ENCODE data around the gene RFESD.
A peak's percentile ranks its signal among the peaks of the same experiment; 100 is the strongest.
"Not testable (repeated sequence)": the region's sequence is repeated elsewhere in the genome, so short reads cannot be mapped to it uniquely, and the experiment has no call there.

The RFESD gene

DNA sequence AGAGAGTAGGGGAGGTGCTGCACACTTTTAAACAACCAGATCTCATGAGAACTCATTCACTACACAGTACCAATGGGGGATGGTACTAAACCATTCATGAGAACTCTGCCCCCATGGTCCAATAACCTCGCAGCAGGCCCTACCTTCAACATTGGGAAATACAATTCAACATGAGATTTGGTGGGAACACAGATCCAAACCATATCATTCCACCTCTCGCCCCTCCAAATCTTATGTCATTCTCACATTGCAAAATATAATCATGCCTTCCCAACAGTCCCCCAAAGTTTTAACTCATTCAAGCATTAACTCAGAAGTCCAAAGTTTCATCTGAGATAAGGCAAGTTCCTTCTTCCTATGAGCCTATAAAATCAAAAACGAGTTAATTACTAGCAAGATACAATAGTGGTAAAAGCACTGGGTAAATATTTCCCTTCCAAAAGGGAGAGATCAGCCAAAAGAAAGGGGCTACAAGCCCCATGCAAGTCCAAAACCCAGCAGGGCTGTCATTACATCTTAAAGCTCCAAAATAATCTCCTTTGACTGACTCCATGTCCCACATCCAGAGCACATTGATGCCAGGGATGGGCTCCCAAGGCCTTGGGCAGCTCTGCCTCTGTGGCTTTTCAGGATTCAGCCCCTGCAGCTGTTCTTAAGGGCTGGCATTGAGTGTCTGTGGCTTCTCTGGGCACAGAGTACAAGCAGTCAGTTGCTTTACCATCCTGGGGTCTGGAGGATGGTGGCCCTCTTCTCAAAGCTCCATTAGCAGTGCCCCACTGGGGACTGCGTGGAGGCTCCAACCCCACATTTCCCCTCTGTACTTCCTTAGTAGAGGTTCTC, 18.4 kb upstream of the RFESD start:
- DNase-seq (ENCODE audit: low read depth in 2 of 3, low spot score in 1 of 3), result no peak

DNA sequence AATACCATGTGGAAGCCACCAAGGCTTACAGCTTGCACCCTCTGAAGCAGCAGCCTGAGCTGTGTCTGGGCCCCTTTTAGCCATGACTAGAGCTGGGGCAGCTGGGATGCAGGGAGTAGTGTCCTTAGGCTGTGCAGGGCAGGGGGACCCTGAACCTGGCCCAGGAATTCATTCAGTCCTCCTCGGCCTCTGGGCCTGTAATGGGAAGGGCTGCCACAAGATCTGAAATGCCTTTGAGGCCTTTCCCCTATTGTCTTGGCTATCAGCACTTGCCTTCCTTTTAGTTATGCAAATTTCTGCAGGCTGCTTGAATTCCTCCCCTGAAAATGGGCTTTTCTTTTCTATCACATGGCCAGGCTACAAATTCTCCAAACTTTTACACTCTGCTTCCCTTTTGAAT, 17.6 kb upstream of the RFESD start:
- DNase-seq (ENCODE audit: low read depth in 2 of 3, low spot score in 1 of 3), result no peak

DNA sequence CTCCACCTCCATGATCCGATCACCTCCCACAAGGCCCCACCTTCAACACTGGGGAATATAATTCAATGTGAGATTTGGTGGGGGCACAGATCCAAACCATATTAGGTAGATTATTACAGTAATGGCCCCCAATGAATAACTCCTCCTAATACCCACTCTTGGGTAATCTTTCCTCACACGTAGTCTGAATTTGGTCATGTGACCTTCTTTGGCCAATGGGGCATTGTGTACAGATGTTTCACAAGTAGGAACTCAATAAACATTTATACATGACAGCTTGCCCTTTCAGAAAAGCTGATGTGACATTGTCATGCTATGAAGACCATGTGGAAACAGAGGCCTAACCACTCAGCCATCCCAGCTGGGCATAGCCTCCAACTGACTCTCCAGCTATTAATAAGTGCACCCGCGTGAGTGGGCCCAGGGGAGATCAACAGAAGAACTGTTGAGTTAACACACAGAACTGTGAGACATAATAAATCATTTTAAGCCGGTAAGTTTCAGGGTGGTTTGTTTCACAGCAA, 16.1 kb upstream of the RFESD start:
- no peak for DNase-seq (ENCODE audit: low read depth in 2 of 3, low spot score in 1 of 3)

DNA sequence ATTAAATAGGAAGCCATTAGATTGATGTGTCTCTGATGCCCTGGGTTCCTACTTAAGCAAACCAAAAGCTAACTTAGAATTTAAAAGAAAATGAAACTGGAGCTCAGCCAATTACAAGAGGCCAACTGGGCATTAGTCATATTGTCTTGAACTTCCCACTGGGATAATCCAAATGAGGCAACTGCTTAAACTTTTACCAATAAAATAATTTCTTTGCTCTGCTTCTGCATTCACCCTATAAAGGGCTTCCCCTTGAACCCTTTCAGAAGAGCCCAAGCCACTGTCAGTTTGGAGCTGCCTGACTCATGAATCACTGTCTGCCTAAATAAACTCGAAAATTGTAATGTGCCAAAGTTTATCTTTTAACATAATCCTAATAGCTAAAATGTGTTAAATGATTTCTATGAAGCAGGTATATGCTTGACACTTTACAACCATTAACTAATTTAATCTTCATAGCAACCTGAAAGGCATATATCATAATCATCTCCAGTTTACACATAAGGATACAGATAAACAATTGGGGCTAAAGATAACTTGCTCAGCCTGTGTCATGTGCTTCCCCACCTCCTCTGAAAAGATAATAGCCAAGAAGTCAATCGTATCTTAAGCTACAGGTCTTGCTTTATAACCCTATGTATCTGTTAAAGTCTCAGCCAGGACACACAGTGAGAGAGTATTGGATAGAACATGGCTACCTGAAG, 15.2 kb upstream of the RFESD start:
- no peak for DNase-seq (ENCODE audit: low read depth in 2 of 3, low spot score in 1 of 3)

DNA sequence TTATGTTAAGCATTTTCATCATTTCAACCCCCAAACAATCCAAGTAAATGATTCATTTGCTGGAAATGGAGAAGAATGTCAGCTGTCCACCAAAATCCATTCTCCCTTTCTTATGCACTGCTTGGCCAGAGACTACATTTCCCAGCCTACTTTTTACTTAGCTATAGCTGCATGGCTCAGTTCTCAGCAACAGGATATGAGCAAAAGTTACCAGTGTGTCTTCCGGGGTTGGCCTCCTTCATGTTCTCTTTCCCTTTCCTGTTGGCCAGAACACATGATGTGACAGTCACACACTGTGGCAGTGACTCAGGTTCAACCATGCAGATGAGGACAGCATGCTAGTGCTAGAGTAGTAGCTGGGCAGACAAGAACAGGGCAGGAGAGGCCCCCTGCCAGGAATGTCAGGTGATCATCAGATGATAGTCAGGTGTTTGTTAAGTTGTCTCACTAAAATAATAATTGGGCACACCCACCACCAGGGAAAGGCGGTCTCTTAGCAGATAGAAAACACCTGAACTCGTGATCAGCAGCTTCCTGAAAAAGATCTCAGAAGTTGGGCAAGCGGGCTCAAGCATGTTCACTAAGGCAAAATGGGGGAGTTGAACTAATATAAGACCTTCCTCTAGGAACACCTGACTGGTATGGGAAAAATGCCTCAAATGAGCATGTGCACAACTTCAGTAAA, 14.4 kb upstream of the RFESD start:
- peak; percentile 45 to 71 (median 69) for DNase-seq (ENCODE audit: low read depth in 2 of 3, low spot score in 1 of 3)

DNA sequence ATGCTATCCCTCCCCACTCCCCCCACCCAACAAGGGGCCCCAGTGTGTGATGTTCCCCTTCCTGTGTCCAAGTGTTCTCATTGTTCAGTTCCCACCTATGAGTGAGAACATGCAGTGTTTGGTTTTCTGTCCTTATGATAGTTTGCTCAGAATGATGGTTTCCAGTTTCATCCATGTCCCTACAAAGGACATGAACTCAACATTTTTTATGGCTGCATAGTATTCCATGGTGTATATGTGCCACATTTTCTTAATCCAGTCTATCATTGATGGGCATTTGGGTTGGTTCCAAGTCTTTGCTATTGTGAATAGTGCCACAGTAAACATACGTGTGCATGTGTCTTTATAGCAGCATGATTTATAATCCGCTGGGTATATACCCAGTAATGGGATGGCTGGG, 13.6 kb upstream of the RFESD start:
- DNase-seq (ENCODE audit: low read depth in 2 of 3, low spot score in 1 of 3), result not testable (repeated sequence)

DNA sequence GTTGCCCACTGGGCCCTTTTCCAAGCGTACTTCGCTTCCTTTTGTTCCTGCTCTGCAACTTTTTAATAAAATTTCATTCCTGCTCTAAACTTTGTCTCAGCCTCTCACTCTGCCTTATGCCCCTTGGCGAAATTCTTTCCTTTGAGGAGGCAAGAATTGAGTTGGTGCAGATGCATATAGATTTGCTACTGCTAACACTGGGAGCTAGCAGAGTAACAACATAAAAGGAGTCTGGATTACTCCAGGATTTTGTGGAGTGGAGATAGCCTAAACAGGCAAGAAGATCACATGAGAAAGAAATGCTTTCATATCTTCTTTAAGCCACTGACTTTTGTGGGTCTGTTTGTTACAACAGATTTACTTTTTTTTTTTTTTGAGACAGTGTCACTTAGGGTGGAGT, 12.9 kb upstream of the RFESD start:
- no peak for DNase-seq (ENCODE audit: low read depth in 2 of 3, low spot score in 1 of 3)

DNA sequence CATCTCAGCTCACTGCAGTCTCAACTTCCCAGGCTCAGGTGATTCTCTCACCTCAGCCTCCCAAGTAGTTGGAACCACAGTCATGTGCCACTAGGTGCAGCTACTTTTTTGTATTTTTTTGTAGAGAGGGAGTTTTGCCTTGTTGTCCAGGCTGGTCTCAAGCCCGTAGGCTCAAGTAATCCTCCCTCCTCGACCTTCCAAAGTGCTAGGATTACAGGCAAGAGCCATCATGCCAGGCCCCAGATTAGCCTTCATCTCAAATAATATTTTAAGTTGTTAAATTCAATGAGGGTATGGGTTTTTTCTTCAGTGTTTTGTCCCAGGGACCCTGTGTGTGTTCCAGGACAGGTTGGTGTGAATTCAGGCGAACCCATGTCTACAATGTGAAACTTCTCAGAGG, 12.5 kb upstream of the RFESD start:
- DNase-seq (ENCODE audit: low read depth in 2 of 3, low spot score in 1 of 3), result no peak

DNA sequence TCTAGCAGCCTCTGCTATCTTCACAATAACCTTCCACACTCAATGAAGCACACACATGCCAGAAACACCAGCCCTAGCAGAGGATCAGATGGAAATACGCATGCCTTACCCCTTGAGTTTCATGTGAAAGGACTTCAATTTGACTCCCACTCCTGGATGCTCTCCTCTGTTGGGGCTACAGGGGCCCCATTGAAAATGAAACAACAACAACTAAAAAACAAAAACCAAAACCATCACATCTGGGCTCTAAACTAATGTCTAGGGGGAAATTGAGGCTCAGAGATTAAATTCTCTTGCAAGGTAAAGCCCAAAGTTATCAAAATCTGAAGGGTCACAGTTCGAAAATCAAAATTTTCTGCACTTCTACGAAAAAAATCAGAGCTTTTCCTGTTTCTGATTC, 7.9 kb upstream of the RFESD start:
- DNase-seq (ENCODE audit: low read depth in 2 of 3, low spot score in 1 of 3), result no peak

DNA sequence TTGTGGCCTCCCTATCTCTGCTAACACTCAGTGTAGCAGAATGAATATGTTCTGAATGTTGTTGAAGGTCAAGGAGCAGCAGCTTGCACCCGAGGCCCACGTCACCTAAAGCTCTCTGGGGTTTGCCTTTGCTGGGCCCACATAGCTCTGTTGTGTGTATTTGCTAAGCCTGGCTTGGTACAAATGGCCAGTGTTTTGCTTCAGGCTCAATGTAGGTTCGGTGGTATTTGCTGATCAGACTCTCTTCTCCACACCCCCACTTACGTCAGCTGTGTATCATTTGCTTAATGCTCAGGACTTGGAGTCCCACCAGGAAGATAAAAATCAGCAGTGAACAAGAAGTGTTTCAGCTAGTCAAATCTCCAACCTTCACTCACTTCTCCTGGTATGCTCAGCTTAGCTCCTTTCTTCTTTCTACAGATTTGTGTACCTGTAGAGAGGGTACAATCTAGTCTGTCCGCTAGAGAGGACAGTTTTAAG, 4.8 kb upstream of the RFESD start:
- no peak for DNase-seq (ENCODE audit: low read depth in 2 of 3, low spot score in 1 of 3)

DNA sequence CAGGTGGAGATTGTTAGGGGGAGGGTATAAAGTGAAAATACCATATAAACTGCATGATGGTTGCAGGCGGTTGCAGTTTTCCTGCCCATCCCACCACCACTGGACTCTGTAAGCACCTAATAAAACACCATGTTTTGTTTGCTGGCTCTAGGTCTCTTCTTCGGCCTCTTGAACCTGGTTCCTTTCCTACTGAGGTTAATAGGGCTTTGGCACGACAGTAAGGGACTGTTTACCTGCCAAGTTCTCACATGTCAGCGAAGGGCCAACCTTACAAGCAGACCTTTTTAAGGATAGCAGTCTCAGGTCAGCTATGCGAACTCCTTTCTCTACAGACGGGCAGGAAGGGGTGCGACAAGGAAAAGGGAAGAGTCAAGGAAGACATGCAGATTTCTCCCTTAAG, 3.4 kb upstream of the RFESD start:
- DNase-seq (ENCODE audit: low read depth in 2 of 3, low spot score in 1 of 3), result no peak

DNA sequence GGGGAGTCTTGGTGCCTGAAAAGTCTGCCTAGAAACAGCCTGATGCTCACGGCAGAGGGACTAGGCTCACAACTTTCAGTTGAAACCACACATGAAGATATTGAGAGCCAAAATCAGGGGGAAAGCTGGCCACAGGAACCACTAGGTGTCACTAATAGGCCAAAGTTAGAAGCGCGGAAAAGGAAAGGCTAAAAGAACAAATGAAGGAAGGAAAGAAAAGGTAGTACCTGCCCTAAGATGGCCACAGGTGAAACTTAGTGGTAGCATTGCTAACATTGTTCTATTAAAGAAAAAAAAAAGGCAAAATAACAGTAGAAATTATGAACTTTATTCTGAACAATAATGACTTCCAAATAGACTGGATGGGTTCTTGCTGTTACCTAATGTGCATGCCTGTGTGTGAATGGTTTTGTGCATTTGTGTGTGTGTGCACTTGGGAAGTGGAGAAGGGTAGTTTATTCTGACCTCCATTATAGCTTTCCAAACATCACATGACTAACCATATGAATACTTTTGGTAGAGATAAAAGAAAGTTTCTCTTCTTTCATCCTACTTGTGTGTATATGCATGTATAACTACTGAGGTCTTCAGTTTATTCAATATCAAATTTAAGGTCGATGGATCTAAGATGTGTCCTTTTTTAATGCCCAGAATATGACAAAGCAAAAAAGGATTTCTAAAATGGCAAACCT, 2.1 kb upstream of the RFESD start:
- DNase-seq (ENCODE audit: low read depth in 2 of 3, low spot score in 1 of 3), result peak in 1 of 3 donors; percentile 45

DNA sequence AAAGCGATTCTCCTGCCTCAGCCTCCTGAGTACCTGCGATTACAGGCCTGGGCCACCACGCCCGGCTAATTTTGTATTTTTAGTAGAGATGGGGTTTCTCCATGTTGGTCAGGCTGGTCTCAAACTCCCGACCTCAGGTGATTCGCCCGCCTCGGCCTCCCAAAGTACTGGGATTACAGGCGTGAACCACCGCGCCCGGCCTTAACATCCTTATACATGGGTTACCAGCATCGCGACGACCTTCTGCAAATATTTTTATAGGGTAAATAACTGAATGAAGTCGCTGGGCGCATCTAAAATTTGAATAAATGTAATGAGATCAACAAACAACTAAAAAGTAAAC, 380 bp upstream of the RFESD start:
- DNase-seq (ENCODE audit: low read depth in 2 of 3, low spot score in 1 of 3), result not testable (repeated sequence)

DNA sequence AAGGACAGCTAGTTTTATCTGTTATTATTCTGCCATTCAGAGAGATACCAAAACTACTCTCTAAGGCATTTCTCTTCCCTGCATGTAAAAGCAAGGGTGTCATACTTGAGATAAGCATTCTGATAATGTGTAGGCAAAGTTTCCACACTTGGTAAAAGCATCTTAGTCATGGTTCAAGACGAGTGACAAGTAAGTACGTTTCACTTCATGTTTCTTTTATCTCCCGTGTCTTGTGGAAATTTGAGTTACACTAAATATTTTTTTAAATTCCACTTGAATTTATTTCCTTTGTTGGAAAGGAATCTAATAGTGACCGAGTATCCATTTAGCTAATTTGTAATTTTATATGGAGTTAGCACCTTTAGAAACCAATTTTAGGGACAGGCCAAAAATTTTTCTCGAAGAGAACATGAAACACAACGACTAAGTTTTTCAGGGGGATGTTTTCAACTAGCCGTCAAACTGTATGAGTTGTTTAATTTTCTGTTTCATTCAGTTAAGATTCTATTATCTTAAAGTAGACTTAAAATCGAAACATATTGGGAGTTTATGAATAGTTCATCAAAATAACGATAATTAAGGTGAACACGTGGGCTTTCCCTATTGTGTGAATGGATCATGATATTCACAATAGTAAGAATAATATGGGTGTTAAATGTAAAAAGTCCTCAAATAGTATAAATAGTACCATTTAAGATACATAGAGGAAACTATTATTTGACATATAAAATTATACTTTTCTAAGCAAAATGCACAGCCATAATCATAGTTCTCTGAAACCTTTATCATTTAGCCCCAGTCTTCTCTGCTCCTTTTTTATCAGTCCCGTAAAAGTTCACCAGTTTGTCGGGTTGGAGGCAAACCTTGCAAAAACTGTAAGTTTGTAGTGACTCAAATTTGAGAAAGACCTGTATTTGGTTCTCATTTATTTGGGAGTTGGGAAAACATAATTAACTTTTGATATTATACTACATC, 1.6 kb downstream of the RFESD start:
- no peak for DNase-seq (ENCODE audit: low read depth in 2 of 3, low spot score in 1 of 3)

DNA sequence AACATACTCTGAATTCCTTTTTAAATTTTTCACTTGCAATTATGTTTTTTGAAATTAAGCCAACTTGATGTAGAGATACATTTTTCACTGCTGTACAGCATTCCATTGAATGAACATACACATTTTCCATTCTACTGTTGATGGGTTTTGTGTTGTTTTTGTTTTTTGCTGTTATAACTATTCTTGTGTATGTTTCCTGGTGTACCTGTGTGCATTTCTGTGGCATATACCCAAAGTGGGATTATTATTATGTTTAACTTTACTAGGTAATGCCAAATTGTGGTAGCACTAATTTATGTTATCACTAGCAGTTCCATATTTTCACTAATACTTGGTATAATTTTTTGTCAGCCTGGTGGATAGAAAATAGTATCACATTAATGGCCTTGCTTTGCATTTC, 2.7 kb downstream of the RFESD start:
- no peak for DNase-seq (ENCODE audit: low read depth in 2 of 3, low spot score in 1 of 3)

DNA sequence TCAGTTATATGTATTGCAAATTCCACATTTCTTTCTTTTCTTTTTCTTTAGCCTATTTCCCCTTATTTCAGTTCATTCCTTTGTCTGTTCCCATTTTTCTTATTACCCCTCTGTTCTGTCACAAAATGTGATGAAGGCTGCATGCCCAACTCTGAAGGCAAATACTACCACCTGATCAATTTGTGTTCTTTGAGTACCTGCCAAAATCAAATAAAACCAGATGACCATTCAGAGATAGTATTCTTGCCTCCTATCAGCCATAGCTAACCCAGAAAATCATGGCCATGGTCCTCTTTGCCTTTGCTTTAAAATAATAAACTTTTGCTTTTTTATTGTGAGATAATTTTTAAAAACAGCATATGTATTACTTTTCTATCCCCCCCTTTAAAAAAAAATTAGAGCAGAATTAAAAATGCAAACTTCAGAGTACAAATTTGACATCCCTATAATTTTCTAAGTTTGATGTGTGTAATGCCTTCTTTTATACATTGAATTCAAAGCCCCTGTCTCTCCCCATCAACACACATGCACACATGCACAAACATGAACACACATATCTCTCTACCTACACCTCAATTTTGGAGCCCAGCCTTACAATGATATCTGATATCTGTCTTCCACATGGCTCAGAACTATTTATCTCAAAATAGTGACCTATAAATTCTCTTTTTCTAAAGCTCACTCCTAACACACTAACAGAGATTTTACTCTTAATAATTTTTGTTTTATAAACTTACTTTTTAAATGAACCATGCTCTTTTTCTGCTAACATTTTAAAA, 3.5 kb downstream of the RFESD start:
- no peak for DNase-seq (ENCODE audit: low read depth in 2 of 3, low spot score in 1 of 3)

DNA sequence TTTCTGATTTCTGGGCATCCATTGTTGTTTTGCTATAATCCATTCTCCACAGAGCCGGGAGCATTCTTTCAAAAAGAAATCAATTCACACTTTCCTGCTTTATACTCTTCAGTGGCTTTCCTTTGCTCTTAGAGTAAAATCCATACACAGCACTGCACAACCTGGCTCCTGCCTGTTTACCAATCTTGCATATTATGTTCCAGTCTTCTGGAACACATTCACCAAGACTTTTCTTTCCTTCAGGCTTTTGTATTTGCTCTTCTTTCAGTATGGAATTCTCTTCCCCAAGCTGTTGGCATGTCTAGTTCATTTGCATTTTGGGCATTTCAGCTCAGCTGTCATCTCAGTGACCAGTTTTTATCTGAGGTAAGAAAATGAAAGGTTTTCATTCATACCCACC, 6.3 kb downstream of the RFESD start:
- no peak for DNase-seq (ENCODE audit: low read depth in 2 of 3, low spot score in 1 of 3)

DNA sequence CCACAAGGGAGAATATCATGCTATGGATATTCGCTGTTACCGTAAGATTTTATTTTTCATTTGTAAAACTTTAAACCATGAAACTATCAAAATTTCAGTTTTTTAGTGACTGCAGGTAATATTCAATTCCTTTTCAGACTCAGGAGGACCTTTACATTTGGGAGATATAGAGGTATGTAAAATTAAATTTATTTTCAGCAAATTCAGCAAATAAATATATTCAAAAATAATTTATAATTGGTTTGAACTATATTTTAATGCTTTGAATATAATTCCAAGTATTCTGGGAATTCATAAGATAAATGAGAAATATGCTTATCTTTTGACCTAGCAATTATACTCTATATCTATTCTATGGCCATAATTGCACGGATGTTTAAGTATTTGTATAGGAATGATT, 7.6 kb downstream of the RFESD start:
- no peak for DNase-seq (ENCODE audit: low read depth in 2 of 3, low spot score in 1 of 3)

DNA sequence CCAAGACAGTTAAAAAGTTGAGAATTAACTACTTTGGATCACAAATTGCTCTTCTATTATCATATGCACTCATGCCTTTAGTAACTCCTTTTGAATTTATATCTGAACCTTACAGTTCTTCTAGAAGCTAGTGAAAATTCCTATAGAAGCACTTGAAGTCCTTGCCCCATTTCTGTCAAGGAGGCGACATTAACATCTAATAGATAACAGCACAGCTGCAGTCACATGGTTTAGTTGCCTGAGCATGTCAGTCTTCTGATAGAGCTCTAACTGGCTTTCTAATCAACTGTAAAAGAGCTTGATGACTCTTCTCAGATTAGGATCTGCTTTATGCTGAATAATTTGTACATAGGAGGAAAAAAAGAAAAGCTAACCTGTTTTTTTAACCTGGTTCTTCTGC, 9.0 kb downstream of the RFESD start:
- DNase-seq (ENCODE audit: low read depth in 2 of 3, low spot score in 1 of 3), result no peak
